ENCODE measurements around the gene TMEM119.

DNA sequence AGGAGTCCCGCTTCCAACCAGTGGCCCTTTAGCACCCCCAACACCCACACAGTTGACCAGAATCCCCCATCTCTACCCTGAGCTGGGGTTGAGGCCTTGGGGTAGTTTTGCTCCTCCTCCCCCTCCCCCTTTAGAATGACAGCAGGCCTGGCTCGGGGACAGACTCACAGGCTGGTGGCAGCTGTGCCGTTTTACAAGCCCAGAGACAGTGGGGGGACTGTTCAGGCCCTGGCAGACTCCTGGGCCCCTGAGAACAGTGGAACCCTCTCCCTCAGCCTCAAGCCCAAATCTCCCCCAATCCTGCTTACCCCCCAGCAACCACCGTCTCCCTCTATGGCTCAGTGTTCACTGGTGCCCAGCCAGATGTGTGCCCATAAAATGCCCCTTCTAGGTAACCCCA, 10.1 kb downstream of the TMEM119 start:
- TF ChIP-seq, protein P1, sequence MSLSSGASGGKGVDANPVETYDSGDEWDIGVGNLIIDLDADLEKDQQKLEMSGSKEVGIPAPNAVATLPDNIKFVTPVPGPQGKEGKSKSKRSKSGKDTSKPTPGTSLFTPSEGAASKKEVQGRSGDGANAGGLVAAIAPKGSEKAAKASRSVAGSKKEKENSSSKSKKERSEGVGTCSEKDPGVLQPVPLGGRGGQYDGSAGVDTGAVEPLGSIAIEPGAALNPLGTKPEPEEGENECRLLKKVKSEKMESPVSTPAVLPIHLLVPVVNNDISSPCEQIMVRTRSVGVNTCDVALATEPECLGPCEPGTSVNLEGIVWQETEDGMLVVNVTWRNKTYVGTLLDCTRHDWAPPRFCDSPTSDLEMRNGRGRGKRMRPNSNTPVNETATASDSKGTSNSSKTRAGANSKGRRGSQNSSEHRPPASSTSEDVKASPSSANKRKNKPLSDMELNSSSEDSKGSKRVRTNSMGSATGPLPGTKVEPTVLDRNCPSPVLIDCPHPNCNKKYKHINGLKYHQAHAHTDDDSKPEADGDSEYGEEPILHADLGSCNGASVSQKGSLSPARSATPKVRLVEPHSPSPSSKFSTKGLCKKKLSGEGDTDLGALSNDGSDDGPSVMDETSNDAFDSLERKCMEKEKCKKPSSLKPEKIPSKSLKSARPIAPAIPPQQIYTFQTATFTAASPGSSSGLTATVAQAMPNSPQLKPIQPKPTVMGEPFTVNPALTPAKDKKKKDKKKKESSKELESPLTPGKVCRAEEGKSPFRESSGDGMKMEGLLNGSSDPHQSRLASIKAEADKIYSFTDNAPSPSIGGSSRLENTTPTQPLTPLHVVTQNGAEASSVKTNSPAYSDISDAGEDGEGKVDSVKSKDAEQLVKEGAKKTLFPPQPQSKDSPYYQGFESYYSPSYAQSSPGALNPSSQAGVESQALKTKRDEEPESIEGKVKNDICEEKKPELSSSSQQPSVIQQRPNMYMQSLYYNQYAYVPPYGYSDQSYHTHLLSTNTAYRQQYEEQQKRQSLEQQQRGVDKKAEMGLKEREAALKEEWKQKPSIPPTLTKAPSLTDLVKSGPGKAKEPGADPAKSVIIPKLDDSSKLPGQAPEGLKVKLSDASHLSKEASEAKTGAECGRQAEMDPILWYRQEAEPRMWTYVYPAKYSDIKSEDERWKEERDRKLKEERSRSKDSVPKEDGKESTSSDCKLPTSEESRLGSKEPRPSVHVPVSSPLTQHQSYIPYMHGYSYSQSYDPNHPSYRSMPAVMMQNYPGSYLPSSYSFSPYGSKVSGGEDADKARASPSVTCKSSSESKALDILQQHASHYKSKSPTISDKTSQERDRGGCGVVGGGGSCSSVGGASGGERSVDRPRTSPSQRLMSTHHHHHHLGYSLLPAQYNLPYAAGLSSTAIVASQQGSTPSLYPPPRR (CRISPR knock-in tag; IDR thresholded peaks at IDR 0.05; ENCODE audit: borderline replicate concordance), result no peak
- no peak for TF ChIP-seq U2AF1 (optimal IDR thresholded peaks at IDR 0.05; ENCODE audit: low read depth, low read length)
- TF ChIP-seq BHLHE40 (IDR thresholded peaks at IDR 0.05; ENCODE audit: low read length), result no peak
- no peak for TF ChIP-seq ZSCAN22 (CRISPR knock-in tag; IDR thresholded peaks at IDR 0.05)
- TF ChIP-seq, protein P2, sequence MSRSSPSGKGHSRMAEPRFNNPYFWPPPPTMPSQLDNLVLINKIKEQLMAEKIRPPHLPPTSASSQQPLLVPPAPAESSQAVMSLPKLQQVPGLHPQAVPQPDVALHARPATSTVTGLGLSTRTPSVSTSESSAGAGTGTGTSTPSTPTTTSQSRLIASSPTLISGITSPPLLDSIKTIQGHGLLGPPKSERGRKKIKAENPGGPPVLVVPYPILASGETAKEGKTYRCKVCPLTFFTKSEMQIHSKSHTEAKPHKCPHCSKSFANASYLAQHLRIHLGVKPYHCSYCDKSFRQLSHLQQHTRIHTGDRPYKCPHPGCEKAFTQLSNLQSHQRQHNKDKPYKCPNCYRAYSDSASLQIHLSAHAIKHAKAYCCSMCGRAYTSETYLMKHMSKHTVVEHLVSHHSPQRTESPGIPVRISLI (CRISPR knock-in tag; IDR thresholded peaks at IDR 0.05; ENCODE audit: borderline replicate concordance), result no peak
- TF ChIP-seq, protein P3, sequence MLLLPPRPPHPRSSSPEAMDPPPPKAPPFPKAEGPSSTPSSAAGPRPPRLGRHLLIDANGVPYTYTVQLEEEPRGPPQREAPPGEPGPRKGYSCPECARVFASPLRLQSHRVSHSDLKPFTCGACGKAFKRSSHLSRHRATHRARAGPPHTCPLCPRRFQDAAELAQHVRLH (CRISPR knock-in tag; IDR thresholded peaks at IDR 0.05; ENCODE audit: borderline replicate concordance, low read depth), result no peak
- no peak for TF ChIP-seq FOXA3 (CRISPR knock-in tag; IDR thresholded peaks at IDR 0.05)
- TF ChIP-seq RAD21 (CRISPR knock-in tag; IDR thresholded peaks at IDR 0.05), result no peak
- TF ChIP-seq EP300 (IDR thresholded peaks at IDR 0.05; ENCODE audit: low read depth in 2 of 2, low read length in 2 of 2), result no peak
- TF ChIP-seq EP300 (CRISPR knock-in tag; IDR thresholded peaks at IDR 0.05; ENCODE audit: borderline replicate concordance), result no peak
- no peak for TF ChIP-seq ATF7 (IDR thresholded peaks at IDR 0.05)
- no peak for TF ChIP-seq ATF7 (CRISPR knock-in tag; IDR thresholded peaks at IDR 0.05)
- TF ChIP-seq, protein P4, sequence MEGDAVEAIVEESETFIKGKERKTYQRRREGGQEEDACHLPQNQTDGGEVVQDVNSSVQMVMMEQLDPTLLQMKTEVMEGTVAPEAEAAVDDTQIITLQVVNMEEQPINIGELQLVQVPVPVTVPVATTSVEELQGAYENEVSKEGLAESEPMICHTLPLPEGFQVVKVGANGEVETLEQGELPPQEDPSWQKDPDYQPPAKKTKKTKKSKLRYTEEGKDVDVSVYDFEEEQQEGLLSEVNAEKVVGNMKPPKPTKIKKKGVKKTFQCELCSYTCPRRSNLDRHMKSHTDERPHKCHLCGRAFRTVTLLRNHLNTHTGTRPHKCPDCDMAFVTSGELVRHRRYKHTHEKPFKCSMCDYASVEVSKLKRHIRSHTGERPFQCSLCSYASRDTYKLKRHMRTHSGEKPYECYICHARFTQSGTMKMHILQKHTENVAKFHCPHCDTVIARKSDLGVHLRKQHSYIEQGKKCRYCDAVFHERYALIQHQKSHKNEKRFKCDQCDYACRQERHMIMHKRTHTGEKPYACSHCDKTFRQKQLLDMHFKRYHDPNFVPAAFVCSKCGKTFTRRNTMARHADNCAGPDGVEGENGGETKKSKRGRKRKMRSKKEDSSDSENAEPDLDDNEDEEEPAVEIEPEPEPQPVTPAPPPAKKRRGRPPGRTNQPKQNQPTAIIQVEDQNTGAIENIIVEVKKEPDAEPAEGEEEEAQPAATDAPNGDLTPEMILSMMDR (CRISPR knock-in tag; IDR thresholded peaks at IDR 0.05), result no peak
